CD1c-positive myeloid dendritic cell (primary cell): ENCODE measurements around the gene UROC1.

Experiments used
- DNase-seq: peaks from one replicate; pipeline ENCODE4 v3.0.0-alpha.2; 2016; ENCODE audit errors: extremely low spot score

The UROC1 gene

DNA sequence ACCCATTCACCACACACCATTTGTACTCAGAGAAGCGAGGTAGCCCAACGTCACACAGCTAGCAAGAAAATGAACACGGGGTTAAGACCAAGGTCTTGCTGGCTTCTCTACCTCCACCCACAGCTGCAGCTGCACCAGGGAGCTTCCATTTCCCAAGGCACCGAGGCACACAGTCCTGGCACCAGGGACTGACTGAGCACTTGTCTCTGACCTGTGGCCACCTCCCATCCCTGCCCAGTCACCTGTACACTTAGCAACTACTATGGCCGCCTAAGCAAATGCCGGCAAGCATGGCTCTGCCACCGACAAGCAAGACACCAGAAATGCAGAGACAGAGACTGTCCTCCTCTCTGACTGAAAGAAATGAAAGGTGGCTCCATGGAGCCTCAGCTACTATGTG, 57.2 kb downstream of the UROC1 start:
- no peak for DNase-seq

DNA sequence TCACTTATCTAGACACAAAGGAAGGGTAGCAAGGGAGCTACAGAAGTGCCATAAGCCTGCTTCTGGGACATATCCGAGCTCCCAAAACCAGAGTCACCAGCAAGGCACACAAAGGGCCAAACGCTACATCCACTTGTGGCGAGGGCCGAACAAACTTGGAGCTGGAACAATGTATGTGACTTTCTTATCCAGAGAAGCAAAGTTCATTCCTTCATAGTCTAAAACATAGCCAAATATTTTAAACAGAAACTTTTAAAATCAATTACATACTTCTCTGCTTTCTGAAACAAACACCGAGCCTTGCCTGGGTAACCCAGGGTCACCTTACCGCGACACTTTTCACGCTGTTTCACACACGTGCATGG, 57.8 kb downstream of the UROC1 start:
- DNase-seq = no peak

DNA sequence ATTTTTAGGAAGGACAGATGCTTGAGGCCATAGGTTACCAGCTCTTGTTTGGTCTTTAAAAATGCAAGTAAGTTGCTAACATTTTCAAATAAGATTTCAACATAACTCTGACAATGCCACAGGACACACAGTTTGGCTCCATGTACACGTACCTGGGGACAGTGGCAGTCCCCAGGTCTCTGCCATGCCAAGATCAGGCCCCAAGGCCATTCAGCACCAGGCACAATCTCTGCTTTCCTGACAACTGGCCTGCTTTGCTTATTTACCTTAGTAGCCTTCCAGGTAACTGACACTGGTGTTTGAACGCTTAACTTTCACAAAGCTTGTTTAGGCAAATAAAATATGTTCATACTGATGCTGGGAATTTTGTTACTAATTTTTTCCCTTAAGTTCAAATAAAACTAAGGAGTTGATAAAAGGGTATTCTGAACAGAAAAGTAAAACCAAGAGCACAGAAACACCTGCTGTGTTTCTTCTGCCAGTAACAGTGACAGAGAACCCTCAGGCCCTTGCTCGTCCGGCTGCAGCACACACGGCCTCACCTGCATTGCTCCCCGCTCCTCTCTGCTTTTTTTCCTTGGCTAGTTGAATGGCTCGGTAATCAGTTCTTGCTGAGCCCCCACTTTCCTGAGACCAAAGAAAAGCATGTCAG, 58.3 kb downstream of the UROC1 start:
- DNase-seq = no peak

DNA sequence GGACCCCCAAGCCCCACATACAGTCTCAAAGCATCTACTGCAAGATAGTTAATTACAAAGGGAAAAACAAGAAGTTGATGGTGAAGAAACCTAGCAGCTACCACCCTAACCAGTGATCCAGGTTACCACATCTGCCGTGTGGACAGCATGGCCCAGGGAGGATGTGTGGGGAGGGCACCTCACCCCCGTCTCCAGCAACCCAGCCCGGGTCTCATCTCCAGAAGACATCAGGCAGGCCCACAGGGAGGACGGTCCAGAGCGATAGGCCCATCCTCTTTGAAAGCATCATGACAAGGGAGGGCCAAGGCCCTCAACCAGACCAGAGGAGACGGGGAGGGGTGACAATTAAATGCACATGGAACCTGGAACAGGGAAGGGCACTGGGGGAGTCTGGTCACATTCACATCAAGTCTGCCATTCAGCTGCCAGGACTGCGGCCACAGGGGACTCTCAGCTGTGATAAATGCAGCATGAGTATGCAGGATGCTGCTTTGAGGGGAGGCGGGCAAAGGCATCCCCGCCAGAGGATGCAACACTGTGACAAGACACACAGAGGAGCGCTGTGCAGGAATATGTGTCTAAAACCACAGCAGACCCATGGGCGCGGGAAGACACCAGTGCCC, 60.7 kb downstream of the UROC1 start:
- DNase-seq = no peak

DNA sequence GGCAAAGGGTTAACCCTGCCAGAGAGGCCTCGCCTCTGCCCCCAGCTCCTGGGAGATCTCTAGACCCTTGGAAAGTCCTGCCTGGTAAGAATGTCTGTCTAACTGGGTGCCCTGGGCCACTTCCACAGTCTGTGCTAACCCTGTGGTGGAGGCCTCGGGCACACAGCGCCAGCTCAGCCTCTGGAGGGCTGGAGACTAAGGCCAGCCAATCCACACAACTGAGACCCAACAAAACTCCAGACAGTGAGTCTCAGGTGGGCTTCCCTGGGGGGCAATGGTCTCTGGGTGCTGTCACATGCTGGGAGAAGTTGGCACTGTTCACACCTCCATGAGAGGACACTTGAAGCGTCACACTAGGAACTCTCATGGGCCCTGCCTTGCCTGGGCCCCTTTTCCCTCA, 61.4 kb downstream of the UROC1 start:
- no peak for DNase-seq

DNA sequence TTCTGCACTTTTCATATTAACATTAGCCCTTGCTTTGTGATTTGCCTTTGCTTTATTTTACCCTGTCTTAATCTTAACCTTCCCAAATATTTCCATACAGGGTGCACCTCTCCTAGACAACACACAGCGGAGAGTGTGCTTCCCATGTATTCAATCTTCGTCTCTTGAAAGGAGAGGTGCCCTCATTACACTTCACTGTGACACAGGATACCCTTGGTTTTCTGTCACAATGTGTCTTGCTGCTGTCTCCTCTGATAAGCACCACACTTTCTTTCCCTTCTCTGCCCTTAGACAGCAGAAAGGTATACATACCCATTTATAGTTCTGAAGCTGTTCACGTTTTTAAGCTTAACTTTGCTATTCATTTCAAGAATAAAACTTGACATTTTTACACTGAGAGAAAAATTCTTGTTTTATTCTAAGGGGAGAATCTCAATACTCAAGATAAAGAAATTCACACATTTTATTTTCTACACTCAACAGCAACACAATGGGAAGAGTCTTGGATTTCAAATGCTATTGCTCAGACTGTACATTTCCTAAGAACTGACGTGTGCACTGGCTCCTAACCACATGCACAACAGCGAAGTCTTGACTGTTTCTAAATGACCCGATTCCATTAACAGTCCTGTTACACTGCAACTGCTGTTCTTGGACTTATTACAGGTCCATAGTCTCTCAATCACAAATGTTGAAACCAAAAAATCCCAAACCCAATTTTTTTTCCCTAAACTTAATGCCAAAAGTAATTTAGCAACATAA, 63.0 kb downstream of the UROC1 start:
- no peak for DNase-seq

DNA sequence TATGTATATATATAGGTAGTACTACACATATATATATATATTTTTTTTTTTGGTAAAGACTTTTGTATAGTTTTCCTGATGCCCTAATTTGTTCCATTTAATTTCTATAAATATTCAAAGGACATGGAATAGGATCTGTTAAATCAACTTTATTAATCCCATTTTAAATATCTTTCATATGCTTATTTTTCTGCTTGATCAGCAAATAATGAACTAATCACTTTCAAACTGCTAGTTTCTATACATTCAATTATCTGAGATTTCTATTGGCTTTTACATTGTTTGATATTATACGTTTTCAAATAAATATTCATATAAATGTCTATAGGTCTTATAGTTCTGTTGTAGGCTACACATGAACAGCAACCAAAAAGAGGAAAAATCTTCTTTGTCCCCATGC, 63.5 kb downstream of the UROC1 start:
- no peak for DNase-seq

DNA sequence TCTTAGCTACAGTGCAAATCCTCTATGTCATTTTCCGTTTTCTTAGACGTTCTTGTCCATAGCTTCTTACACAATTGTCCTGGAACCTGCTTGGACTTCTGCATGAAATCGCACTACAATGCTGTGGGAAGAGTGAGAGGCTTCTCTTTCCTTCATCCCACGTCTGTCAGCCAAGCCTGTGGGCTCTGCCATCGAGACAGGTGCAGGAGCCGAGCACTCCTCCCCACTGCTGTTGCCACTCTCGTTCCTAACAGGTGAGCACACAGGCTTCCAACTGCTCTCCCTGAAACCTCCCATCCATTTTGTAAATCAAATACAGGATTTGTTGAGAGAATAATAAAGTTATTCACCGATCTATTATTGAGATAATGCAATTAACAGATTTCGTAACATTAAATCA, 65.4 kb downstream of the UROC1 start:
- no peak for DNase-seq

DNA sequence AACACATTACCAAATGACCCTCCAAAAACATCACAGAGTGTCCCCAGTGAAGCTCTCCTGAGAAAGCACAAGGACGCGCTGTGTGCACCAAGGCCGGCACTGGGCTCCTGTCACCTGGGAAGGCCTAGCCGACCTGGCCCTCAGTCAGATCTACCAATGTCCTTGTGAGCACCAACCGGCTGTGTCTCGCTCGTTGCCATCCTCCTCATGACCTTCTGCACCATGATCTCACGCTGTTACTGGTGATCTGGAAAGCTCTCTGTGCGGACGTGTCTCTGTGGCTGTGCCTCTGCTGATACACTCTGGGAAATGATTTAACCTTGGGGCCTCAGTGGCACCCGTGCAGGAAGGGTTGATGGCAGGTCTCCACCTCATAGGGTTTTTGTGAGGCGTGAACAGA, 66.1 kb downstream of the UROC1 start:
- no peak for DNase-seq

DNA sequence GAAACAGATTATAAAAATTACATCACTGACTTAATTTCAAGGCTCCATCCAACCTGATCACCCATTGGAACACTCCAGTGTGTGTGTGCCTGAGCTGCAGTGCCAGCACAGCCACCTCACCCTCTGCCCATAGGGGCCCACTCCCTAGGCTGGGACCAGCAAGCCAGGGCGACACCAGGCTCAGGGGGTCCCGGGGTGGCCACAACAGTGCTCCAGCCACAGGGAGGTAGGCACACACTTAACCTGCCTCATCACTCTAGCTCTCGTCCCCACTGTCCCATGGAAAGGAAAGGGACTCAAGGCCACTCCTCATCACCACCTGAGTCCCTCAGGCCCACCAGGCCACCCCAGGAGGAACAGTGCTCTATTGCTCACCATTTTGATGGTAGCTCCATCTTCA, 66.8 kb downstream of the UROC1 start:
- no peak for DNase-seq

DNA sequence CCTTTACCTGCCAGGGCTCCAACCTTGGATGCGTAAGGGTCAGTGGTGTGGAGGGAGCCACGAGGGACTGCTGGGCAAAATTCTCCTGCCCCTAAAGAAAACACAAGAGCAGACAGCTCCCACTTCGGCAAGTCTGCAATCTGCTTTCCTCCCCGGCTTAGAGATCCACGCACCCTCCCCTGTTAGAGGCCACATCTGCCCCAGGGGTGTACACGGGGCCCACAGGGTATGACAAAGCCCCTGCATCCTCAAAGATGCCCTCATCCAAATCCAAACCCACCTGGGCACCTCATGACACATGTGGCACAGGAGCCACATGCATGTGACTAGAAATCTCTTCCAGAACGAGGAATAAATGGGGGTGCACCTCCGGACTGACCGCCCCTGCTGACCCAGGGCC, 67.4 kb downstream of the UROC1 start:
- DNase-seq = no peak

DNA sequence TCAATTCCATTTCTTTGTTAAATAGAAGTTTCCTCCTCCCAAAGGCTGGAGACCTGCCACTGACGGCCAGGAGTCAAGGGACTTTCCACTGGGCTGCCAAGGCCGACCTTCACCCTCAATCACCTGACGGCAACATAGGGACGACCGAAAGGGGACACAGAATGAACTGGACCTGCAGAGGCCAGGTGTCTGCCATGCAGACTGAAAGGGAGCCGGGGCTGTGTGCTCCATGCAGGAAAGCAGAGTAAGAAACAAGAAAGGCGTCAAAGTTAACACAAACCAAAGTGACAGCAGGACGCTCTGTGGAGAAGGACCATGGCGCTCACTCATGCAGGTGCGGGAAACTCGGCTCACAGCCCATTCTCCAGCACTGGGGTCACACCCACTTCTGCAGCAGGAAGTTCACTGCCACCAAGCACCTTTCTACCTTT, 67.9 kb downstream of the UROC1 start:
- DNase-seq = no peak

DNA sequence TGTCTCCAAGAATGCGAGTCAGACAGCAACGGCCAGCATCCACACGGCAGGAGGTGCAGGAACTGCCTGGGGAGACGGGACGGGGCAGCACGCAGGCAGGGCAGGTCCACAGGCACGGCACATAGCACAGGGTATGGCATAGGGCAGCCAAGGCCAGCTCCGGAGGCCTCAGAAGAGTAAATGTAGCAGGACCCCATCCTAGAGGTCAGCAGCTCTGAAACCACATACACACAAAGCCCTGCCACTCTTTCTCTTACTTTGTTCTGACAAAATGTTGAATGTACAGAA, 68.7 kb downstream of the UROC1 start:
- DNase-seq = no peak

DNA sequence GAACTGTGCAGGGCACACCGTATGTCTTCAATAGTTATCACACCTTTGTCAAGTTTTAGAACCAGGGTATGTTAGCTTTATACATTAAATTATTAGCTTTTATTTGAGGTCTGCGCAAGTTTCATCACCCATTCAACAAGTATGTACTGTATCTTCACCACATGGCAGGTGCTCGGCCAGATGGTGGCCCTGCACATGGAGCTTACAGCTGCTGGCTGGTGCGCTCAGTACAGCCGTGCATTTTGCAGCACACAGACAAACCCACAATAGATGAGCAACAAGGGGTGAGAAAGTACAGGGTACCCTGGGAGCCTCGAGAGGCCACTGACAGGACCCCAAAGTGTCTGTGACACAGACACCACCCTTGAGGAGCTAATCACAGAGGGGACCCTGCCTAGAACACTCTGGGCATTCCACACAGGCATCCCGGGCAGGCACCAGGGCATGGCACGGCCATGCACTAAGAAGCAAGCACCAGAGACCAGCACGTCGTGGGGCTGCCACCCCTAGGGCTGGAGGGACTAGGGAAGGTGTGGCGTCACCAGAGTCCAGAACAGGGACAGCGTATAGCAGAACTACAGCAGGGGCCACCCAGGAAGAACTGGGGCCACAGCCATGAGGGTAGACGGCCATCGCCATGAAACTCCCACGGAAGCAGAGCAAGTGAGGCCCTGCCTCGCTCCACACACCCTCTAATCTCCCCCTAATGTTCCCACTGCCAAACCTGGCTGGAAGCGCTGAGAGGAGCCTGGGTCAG, 69.3 kb downstream of the UROC1 start:
- no peak for DNase-seq

DNA sequence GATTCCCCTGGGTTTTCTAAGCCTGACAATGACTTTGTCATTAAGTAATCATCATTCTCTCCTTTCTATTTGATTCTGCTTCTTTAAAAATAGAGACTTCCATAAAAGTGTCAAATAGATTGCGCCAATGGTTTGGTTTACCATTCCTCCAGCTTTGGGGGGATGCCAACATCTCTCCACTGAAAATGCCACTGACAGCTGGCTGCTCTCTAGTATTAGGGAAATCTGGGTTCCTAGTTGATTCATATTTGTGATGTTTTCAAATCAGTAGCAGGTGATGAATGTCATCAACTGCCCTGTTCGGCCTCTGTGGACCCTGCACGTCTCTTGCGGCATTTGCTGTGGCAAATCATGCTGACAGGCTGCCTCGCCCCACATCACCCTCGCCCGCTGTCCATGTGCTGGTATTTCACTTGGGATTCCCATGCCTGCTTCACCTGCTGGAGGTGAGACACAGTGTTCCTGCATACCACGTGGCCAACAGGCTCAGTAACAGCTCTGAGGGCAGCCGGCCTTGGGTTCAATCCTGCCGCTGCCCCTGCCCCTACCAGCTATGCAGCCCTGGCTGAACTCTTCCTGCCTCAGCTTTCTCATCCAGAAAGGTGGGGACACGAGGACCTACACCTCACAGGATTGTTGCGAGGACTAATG, 70.0 kb downstream of the UROC1 start:
- no peak for DNase-seq

DNA sequence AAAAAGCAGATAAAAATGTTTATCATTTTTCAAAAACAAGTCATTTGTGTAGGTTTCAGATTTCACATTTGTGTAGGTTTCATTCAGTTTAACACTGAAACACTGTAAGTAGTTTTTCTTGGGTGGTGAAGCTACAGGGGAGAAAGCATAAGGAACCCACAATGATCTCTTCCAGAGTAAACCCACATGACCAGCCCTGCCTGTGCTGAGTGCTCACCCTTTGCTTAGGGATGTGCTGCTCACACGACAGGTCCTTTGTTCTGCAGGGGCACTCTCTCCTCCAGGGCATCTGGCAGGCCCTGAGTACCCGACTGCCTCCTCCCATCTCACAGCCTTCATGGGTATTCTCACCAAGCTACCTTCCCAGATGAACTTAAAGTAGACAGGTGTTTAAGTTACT, 70.8 kb downstream of the UROC1 start:
- DNase-seq = no peak

DNA sequence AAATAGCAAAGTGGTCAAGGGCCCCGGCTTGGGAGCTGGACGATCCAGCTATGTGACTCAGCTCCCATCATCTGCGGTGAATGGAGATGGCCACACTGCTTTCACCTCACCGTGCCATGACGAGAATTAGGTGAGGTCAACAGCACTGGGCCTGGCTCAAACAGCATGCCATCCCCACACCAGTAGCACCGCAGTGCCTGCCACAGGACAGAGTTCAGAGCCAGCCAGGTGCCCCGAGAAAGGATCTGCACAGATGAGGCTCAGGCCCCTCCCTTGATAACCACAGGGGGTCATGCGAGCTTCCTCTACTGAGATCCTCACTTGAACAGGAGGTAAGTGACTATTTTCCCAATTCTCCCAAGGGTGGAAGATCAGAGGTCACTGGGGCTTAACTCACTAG, 71.3 kb downstream of the UROC1 start:
- no peak for DNase-seq

DNA sequence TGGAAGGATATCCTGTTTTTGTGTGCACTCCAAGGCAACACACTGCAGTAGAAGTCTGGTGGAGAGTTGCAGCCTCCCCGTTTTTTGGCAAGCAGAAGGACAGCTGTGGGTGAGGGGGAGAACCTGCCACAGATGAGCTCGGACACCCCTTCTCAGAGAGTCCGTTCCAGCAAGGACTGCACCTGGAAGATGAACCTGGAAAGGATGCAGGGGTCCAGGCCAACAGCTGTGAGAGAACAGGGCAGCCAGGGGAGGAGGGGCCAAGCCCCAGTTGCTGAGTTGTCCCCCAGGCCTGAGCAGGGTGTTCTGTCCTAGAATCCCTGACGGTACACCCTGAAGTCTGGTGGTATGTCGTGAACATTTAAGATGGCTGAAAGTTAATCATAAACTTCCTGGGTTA, 72.1 kb downstream of the UROC1 start:
- no peak for DNase-seq

DNA sequence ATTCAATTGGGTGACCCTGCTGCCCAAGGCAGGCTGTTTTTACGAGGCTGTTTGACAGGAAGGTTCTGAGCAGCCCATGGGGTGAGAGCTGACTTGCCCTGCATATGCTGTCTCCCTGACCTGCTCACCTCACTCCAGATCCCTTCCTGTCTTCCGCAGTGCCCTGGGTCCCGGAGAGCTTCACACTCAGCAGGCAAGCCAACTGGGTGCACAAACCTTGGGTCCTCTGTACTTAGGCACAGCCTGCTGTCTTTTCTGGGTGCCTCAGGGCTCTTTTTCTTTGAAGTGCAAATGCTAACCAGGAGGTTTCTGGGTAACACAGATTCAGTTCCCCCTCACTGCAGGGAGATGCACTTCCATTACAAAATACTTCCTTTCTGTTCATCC, 74.7 kb downstream of the UROC1 start:
- DNase-seq = no peak

DNA sequence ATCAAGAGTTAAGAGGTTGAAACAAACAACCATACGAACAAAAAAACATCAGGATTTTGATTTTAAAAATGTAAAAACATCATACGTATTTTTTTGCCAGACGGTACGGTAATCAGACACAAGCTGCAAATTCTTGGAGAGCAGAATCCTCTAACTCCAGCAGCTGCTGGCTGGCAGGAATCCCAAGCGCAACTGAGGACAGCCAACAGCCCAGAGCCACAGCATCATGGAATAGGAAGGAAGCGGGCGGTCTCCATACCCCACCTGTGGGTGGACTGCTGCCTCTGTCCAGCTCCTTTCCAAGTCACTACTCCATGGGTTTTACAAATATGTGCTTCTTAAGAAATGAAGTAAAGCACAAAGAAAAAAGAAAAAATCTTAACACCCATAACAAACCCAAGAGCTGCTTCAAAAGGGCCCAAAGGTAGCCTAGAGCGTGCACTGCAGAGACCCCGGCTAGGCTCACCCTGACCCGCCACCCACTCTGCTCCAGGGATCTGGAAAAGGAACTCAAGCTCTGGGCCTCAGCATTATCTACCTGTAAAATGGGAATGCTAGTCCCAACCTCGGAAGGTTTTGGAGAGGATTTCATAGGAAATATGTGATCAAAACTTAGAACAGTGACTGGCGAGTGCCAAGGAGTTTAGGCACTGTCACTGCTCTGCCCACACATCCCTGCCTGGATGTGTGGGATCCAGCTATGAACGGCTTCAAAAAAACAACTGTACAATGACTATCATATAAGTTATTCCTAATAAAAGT, 75.3 kb downstream of the UROC1 start:
- no peak for DNase-seq

DNA sequence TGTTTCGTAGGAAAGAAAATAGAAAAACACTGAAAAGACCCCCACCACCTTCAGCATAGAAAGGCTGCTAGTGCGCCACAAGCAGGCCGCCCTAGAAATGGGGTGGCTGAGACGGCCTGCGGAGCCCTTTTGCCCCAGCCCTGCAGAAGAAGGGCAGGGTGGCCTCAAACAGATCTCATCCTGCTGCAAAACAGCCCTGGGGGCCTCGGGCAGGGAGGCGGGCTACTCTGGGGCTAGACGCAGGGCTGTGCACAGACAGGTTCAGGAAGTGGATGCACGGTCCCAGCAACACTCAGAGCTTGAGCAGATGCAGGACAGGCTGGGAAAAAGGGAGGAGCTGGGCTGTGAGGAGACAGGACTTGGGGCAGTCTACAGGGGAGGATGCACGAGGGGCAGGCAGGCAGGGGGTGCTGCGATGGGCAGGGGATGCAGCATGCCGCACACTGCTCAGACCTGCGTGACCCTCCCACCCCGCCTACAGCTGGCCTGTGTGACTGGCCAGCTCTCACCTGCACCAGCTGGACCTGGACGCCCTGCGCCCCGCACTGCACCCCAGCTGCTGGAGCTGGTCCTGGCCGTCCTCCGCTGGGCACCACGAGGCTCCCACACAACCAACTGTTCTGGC, 76.2 kb downstream of the UROC1 start:
- DNase-seq = no peak
